ENCODE data around the gene CD36. TPM values are rescaled to one million over a fixed set of nuclear protein-coding genes. Genes with fewer than 3 reads are reported as not detected.

Gene CD36
- total RNA-seq, 1 experiment from 2014 or later, result 1.4 TPM

DNA sequence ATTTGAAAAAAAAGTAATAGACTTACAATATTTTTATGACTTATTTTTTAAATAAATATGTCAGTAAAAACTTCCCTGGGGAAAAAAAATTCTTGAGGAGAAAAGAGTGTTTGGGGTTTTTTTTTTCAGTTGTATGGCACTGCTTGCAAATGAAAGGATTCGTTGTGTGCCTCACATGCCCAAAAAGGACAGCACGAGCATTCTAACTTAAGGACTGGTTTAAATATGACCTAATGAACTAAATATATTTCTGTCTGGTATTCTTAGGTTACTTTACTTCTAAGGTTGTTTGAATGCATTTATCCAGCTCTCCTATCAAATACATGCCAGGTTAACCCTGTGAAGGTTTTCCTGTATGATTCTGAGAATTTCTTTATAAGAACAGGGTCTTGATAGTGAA lies 988 bp upstream of the CD36 start:
- TF ChIP-seq ZNF423 (CRISPR knock-in tag; IDR thresholded peaks at IDR 0.05) (no peak), ELF4 (CRISPR knock-in tag; IDR thresholded peaks at IDR 0.05; ENCODE audit: low read depth) (no peak)
- TF ChIP-seq, protein P1, sequence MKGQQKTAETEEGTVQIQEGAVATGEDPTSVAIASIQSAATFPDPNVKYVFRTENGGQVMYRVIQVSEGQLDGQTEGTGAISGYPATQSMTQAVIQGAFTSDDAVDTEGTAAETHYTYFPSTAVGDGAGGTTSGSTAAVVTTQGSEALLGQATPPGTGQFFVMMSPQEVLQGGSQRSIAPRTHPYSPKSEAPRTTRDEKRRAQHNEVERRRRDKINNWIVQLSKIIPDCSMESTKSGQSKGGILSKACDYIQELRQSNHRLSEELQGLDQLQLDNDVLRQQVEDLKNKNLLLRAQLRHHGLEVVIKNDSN (CRISPR knock-in tag; IDR thresholded peaks at IDR 0.05), result no peak
- TF ChIP-seq, protein P2, sequence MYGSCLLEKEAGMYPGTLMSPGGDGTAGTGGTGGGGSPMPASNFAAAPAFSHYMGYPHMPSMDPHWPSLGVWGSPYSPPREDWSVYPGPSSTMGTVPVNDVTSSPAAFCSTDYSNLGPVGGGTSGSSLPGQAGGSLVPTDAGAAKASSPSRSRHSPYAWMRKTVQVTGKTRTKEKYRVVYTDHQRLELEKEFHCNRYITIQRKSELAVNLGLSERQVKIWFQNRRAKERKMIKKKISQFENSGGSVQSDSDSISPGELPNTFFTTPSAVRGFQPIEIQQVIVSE (CRISPR knock-in tag; IDR thresholded peaks at IDR 0.05; ENCODE audit: borderline replicate concordance), result no peak
- Mint-ChIP-seq H3K27me3 (ENCODE audit: low read depth) (no peaks in the 10 kb centered on the region), H3K4me1 (0 out of 2 replicates have a peak, but pooled peaks cover 5% of the 10 kb centered on the region), H3K4me3 (no peak overlapping the region), H3K36me3 (no peaks in the 10 kb centered on the region), H3K27ac (no peak overlapping the region), H3K9me3 (no peaks in the 10 kb centered on the region)
- no peak for DNase-seq (ENCODE audit: low spot score)
- no peak for ATAC-seq
- ChIA-PET POLR2A (no interaction called here), CTCF (no interaction called here)

DNA sequence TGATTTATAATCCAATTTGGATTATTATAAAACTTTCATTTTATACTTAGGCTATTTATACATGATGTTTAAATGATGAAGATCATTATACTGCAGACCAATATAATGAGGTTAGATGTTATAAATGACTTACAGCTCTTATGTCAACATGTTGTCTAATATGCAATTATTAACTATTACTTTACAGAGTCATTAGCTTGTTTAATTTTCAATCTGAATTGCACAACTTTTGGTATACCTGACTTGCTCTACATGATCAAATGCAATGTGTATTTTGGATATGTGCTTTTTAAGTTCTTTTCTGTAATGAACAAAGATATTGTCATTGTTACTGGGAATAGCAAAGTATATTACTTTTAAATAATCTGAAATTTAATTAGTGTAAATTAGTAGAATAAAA lies 569 bp downstream of the CD36 start:
- ChIA-PET POLR2A (no interaction called here), CTCF (no interaction called here)
- ATAC-seq (no peak), DNase-seq (ENCODE audit: low spot score) (no peak)
- no peak overlapping the region for H3K27ac Mint-ChIP-seq
- H3K27me3 Mint-ChIP-seq (ENCODE audit: low read depth), result no peaks in the 10 kb centered on the region
- no peak overlapping the region for H3K4me3 Mint-ChIP-seq
- no peaks in the 10 kb centered on the region for H3K9me3 Mint-ChIP-seq
- no peaks in the 10 kb centered on the region for H3K36me3 Mint-ChIP-seq
- TF ChIP-seq FOXJ3 (CRISPR knock-in tag; IDR thresholded peaks at IDR 0.05; ENCODE audit: borderline replicate concordance) (no peak), NR1H2 (CRISPR knock-in tag; IDR thresholded peaks at IDR 0.05) (no peak), ZNF423 (CRISPR knock-in tag; IDR thresholded peaks at IDR 0.05) (no peak), CREM (CRISPR knock-in tag; IDR thresholded peaks at IDR 0.05) (no peak), CBFB (CRISPR knock-in tag; IDR thresholded peaks at IDR 0.05; ENCODE audit: low read depth) (no peak), NR2C2 (CRISPR knock-in tag; IDR thresholded peaks at IDR 0.05) (no peak), EMX1 (CRISPR knock-in tag; IDR thresholded peaks at IDR 0.05) (no peak), MYBL2 (CRISPR knock-in tag; IDR thresholded peaks at IDR 0.05) (no peak)
- TF ChIP-seq, protein P3, sequence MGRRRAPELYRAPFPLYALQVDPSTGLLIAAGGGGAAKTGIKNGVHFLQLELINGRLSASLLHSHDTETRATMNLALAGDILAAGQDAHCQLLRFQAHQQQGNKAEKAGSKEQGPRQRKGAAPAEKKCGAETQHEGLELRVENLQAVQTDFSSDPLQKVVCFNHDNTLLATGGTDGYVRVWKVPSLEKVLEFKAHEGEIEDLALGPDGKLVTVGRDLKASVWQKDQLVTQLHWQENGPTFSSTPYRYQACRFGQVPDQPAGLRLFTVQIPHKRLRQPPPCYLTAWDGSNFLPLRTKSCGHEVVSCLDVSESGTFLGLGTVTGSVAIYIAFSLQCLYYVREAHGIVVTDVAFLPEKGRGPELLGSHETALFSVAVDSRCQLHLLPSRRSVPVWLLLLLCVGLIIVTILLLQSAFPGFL (CRISPR knock-in tag; IDR thresholded peaks at IDR 0.05; ENCODE audit: borderline replicate concordance), result no peak
- TF ChIP-seq, protein P4, sequence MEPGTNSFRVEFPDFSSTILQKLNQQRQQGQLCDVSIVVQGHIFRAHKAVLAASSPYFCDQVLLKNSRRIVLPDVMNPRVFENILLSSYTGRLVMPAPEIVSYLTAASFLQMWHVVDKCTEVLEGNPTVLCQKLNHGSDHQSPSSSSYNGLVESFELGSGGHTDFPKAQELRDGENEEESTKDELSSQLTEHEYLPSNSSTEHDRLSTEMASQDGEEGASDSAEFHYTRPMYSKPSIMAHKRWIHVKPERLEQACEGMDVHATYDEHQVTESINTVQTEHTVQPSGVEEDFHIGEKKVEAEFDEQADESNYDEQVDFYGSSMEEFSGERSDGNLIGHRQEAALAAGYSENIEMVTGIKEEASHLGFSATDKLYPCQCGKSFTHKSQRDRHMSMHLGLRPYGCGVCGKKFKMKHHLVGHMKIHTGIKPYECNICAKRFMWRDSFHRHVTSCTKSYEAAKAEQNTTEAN (CRISPR knock-in tag; IDR thresholded peaks at IDR 0.05), result no peak
- TF ChIP-seq, protein P5, sequence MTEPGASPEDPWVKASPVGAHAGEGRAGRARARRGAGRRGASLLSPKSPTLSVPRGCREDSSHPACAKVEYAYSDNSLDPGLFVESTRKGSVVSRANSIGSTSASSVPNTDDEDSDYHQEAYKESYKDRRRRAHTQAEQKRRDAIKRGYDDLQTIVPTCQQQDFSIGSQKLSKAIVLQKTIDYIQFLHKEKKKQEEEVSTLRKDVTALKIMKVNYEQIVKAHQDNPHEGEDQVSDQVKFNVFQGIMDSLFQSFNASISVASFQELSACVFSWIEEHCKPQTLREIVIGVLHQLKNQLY (CRISPR knock-in tag; IDR thresholded peaks at IDR 0.05), result no peak
- TF ChIP-seq, protein P6, sequence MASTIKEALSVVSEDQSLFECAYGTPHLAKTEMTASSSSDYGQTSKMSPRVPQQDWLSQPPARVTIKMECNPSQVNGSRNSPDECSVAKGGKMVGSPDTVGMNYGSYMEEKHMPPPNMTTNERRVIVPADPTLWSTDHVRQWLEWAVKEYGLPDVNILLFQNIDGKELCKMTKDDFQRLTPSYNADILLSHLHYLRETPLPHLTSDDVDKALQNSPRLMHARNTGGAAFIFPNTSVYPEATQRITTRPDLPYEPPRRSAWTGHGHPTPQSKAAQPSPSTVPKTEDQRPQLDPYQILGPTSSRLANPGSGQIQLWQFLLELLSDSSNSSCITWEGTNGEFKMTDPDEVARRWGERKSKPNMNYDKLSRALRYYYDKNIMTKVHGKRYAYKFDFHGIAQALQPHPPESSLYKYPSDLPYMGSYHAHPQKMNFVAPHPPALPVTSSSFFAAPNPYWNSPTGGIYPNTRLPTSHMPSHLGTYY (CRISPR knock-in tag; IDR thresholded peaks at IDR 0.05), result no peak
- TF ChIP-seq, protein P7, sequence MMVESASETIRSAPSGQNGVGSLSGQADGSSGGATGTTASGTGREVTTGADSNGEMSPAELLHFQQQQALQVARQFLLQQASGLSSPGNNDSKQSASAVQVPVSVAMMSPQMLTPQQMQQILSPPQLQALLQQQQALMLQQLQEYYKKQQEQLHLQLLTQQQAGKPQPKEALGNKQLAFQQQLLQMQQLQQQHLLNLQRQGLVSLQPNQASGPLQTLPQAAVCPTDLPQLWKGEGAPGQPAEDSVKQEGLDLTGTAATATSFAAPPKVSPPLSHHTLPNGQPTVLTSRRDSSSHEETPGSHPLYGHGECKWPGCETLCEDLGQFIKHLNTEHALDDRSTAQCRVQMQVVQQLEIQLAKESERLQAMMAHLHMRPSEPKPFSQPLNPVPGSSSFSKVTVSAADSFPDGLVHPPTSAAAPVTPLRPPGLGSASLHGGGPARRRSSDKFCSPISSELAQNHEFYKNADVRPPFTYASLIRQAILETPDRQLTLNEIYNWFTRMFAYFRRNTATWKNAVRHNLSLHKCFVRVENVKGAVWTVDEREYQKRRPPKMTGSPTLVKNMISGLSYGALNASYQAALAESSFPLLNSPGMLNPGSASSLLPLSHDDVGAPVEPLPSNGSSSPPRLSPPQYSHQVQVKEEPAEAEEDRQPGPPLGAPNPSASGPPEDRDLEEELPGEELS (CRISPR knock-in tag; IDR thresholded peaks at IDR 0.05), result no peak
- H3K4me1 Mint-ChIP-seq, result 0 out of 2 replicates have a peak, but pooled peaks cover 5% of the 10 kb centered on the region

Data from WTC11 (cell line).